SK-N-SH (cell line): ENCODE results near the gene TFCP2. TPM values are rescaled to one million over a fixed set of nuclear protein-coding genes. Genes with fewer than 3 reads are reported as not detected.

Experiments
- CTCF ChIA-PET: fragments of 300-600, 350-600 bp; formaldehyde crosslinking; extraction: SDS; loops from one replicate; lab custom pipeline; 2021; lab: Yijun Ruan, JAX
- POLR2A ChIA-PET: fragments of 350-600 bp; sonication (Branson Sonifier 250); formaldehyde crosslinking; extraction: SDS; loops from one replicate; lab custom pipeline; 2020; ENCODE audit warnings: antibody characterized with exemption, inconsistent platforms; lab: Yijun Ruan, JAX
- DNase-seq: peaks from one replicate; pipeline ENCODE4 v3.0.0; 2012
- H2AFZ ChIP-seq: fragments of 200-600 bp; sonication (generic); 2 replicates; pipeline ENCODE4 v1.8.1; 2016; ENCODE audit warnings: antibody characterized with exemption, mild to moderate bottlenecking, low read depth
- H3F3A ChIP-seq: fragments of 200-600 bp; sonication (generic); replicated peaks from 2 replicates; pipeline ENCODE3; 2016; ENCODE audit warnings: antibody characterized with exemption, mild to moderate bottlenecking; ENCODE audit not compliant: insufficient read depth
- H3K27ac ChIP-seq, 2 experiments: fragments of 200-500 bp in 1 of 2; fragments of 200-600 bp in 1 of 2; sonication (Bioruptor generic) in 1 of 2; sonication (generic), shearing (Covaris generic) in 1 of 2; 2 replicates each; pipeline versions ENCODE4 v1.5.1 to v1.6.1; 2014 to 2016; ENCODE audit warnings: low read depth in 2 of 2, inconsistent platforms in 1 of 2, low read length in 1 of 2, mild to moderate bottlenecking in 1 of 2, mixed read lengths in 1 of 2
- H3K27me3 ChIP-seq: fragments of 200-600 bp; sonication (generic), shearing (Covaris generic); 2 replicates; pipeline ENCODE4 v1.6.1; 2016; ENCODE audit warnings: mixed run types; ENCODE audit not compliant: insufficient read depth
- H3K36me3 ChIP-seq, 2 experiments: fragments of 200-500 bp in 1 of 2; fragments of 200-600 bp in 1 of 2; sonication (Bioruptor generic) in 1 of 2; sonication (generic) in 1 of 2; replicated peaks in 1 of 2; 2 replicates each; pipeline versions ENCODE3 to v1.5.1; 2014 to 2016; ENCODE audit warnings: low read length in 1 of 2, mild to moderate bottlenecking in 1 of 2; ENCODE audit not compliant: insufficient read depth in 2 of 2, control insufficient read depth in 1 of 2
- H3K4me1 ChIP-seq, 2 experiments: fragments of 200-500 bp in 1 of 2; fragments of 200-600 bp in 1 of 2; sonication (Bioruptor generic) in 1 of 2; sonication (generic), shearing (Covaris generic) in 1 of 2; 2 replicates each; pipeline versions ENCODE4 v1.5.1 to v1.6.1; 2014 to 2016; ENCODE audit warnings: low read depth in 1 of 2, low read length in 1 of 2, mixed run types in 1 of 2; ENCODE audit not compliant: insufficient read depth in 2 of 2, control insufficient read depth in 1 of 2
- H3K4me2 ChIP-seq: fragments of 200-600 bp; sonication (generic), shearing (Covaris generic); 2 replicates; pipeline ENCODE4 v1.6.1; 2017; ENCODE audit warnings: mixed run types
- H3K4me3 ChIP-seq, 2 experiments: fragments of 200-500 bp in 1 of 2; fragments of 200-600 bp in 1 of 2; sonication (Bioruptor generic) in 1 of 2; sonication (generic), shearing (Covaris generic) in 1 of 2; 2 replicates each; pipeline versions ENCODE4 v1.5.1 to v1.8.1; 2014 to 2016; ENCODE audit warnings: low read depth in 2 of 2, inconsistent platforms in 1 of 2, low read length in 1 of 2, mild to moderate bottlenecking in 1 of 2, mixed read lengths in 1 of 2, moderate library complexity in 1 of 2
- H3K79me2 ChIP-seq: fragments of 200-600 bp; sonication (generic); 2 replicates; pipeline ENCODE4 v1.8.1; 2017; ENCODE audit warnings: mild to moderate bottlenecking; ENCODE audit not compliant: insufficient read depth
- H3K9ac ChIP-seq: fragments of 200-600 bp; sonication (generic); 2 replicates; pipeline ENCODE4 v1.6.1; 2017; ENCODE audit warnings: mixed run types
- H3K9me2 ChIP-seq: fragments of 200-600 bp; sonication (generic); 2 replicates; pipeline ENCODE4 v1.6.1; 2017; ENCODE audit warnings: mixed run types
- H3K9me3 ChIP-seq: fragments of 200-600 bp; sonication (generic); 2 replicates; pipeline ENCODE4 v1.6.1; 2017; ENCODE audit warnings: mixed run types, mild to moderate bottlenecking, moderate library complexity
- H4K20me1 ChIP-seq: fragments of 200-600 bp; sonication (generic); 2 replicates; pipeline ENCODE4 v1.6.1; 2017; ENCODE audit warnings: mild to moderate bottlenecking, mixed run types; ENCODE audit not compliant: insufficient read depth
- ELF1 ChIP-seq: IDR thresholded peaks from 2 replicates; pipeline ENCODE4 v1.4.0; 2012
- EP300 ChIP-seq, 2 experiments: IDR thresholded peaks; 2 replicates each; pipeline versions ENCODE4 v1.4.0 to v1.6.1; 2012; ENCODE audit warnings: borderline replicate concordance in 1 of 2, low read depth in 1 of 2, low read length in 1 of 2
- EZH2phosphoT487 ChIP-seq: fragments of 200-600 bp; sonication (generic); IDR thresholded peaks from 2 replicates; pipeline ENCODE4 v1.6.1; 2017; ENCODE audit warnings: low read depth, mixed run types, mild to moderate bottlenecking, antibody characterized with exemption, moderate library complexity, borderline replicate concordance
- FOSL2 ChIP-seq: IDR thresholded peaks from 2 replicates; pipeline ENCODE4 v1.4.0; 2012; ENCODE audit warnings: low read depth, mild to moderate bottlenecking, moderate library complexity, borderline replicate concordance
- FOXJ3 ChIP-seq: sonication (generic); formaldehyde crosslinking; IDR thresholded peaks from 2 replicates; pipeline ENCODE4 v1.5.1; 2020; ENCODE audit warnings: mild to moderate bottlenecking, missing genetic modification reagents
- FOXM1 ChIP-seq: IDR thresholded peaks from 2 replicates; pipeline ENCODE4 v1.4.0; 2012; ENCODE audit warnings: low read depth, mild to moderate bottlenecking
- GABPA ChIP-seq: IDR thresholded peaks from 2 replicates; pipeline ENCODE4 v1.4.0; 2012; ENCODE audit warnings: low read depth, mild to moderate bottlenecking
- GATA2 ChIP-seq: sonication (generic); formaldehyde crosslinking; IDR thresholded peaks from 2 replicates; pipeline ENCODE4 v1.5.0; 2020; ENCODE audit warnings: mild to moderate bottlenecking, missing genetic modification reagents
- JUND ChIP-seq: IDR thresholded peaks from 2 replicates; pipeline ENCODE4 v1.4.0; 2012
- MEF2A ChIP-seq: IDR thresholded peaks from 2 replicates; pipeline ENCODE4 v1.4.0; 2012; ENCODE audit warnings: low read depth, borderline replicate concordance
- MXI1 ChIP-seq: IDR thresholded peaks from 2 replicates; pipeline ENCODE4 v1.6.1; 2012; ENCODE audit warnings: mild to moderate bottlenecking, low read depth, low read length, improper control_type of control experiment
- NRF1 ChIP-seq: IDR thresholded peaks from 2 replicates; pipeline ENCODE4 v1.6.1; 2012; ENCODE audit warnings: low read depth, mild to moderate bottlenecking, low read length
- POLR2AphosphoS5 ChIP-seq: IDR thresholded peaks from 2 replicates; pipeline ENCODE4 v1.6.1; 2012; ENCODE audit warnings: low read depth, low read length
- RCOR1 ChIP-seq: fragments of 150-350 bp; IDR thresholded peaks from 2 replicates; pipeline ENCODE4 v1.6.1; 2017; ENCODE audit warnings: antibody characterized with exemption, low read length
- RFX5 ChIP-seq: IDR thresholded peaks from 2 replicates; pipeline ENCODE4 v1.6.1; 2012; ENCODE audit warnings: mild to moderate bottlenecking, improper control_type of control experiment, low read length
- RXRA ChIP-seq: IDR thresholded peaks from 2 replicates; pipeline ENCODE4 v1.4.0; 2012; ENCODE audit warnings: low read depth, mild to moderate bottlenecking, borderline replicate concordance
- SIN3A ChIP-seq: IDR thresholded peaks from 2 replicates; pipeline ENCODE4 v1.6.1; 2012; ENCODE audit warnings: low read depth, mild to moderate bottlenecking, low read length, moderate library complexity, borderline replicate concordance
- SMC3 ChIP-seq: IDR thresholded peaks from 2 replicates; pipeline ENCODE4 v1.6.1; 2012; ENCODE audit warnings: low read depth, low read length, improper control_type of control experiment
- TCF12 ChIP-seq: IDR thresholded peaks from 2 replicates; pipeline ENCODE4 v1.4.0; 2012
- TEAD4 ChIP-seq: IDR thresholded peaks from 2 replicates; pipeline ENCODE4 v1.4.0; 2012; ENCODE audit warnings: mild to moderate bottlenecking, borderline replicate concordance; ENCODE audit not compliant: insufficient read depth
- YY1 ChIP-seq: IDR thresholded peaks from 2 replicates; pipeline ENCODE4 v1.4.0; 2012; ENCODE audit warnings: low read depth, mild to moderate bottlenecking
- WGBS: methylation state at CpG from one replicate; pipeline ENCODE4 v1.1.6; 2017; ENCODE audit warnings: low lambda C conversion rate; 5-methylcytosine and 5-hydroxymethylcytosine counted together
- polyA plus RNA-seq, 3 experiments: library from polyadenylated mRNA; depleted of rRNA; stranded (reverse); fragments of >200 nt; gene quantifications; 2 replicates each; pipeline ENCODE4 v1.2.3, GENCODE V29; 2012
- TF ChIP-seq, protein P1 (sequence below): IDR thresholded peaks from 2 replicates; pipeline ENCODE4 v1.4.0; 2012; ENCODE audit warnings: low read depth, borderline replicate concordance
- TF ChIP-seq, protein P2 (sequence below): fragments of 150-350 bp; IDR thresholded peaks from 2 replicates; pipeline ENCODE4 v1.6.1; 2017; ENCODE audit warnings: antibody characterized with exemption, low read length, low read depth, borderline replicate concordance
- TF ChIP-seq, protein P3 (sequence below): IDR thresholded peaks from 2 replicates; pipeline ENCODE4 v1.6.1; 2012; ENCODE audit warnings: mild to moderate bottlenecking, low read depth, low read length, moderate library complexity

The TFCP2 gene, protein sequence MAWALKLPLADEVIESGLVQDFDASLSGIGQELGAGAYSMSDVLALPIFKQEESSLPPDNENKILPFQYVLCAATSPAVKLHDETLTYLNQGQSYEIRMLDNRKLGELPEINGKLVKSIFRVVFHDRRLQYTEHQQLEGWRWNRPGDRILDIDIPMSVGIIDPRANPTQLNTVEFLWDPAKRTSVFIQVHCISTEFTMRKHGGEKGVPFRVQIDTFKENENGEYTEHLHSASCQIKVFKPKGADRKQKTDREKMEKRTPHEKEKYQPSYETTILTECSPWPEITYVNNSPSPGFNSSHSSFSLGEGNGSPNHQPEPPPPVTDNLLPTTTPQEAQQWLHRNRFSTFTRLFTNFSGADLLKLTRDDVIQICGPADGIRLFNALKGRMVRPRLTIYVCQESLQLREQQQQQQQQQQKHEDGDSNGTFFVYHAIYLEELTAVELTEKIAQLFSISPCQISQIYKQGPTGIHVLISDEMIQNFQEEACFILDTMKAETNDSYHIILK
- polyA plus RNA-seq (2012; rRNA removed): 18.1 and 19.3 TPM in 2 replicates
- 25.3 and 26.3 TPM in 2 replicates for polyA plus RNA-seq (2012; cell fraction: cytosol; rRNA removed)
- 11.6 and 16.9 TPM in 2 replicates for polyA plus RNA-seq (2012; cell fraction: nucleus; rRNA removed)

DNA sequence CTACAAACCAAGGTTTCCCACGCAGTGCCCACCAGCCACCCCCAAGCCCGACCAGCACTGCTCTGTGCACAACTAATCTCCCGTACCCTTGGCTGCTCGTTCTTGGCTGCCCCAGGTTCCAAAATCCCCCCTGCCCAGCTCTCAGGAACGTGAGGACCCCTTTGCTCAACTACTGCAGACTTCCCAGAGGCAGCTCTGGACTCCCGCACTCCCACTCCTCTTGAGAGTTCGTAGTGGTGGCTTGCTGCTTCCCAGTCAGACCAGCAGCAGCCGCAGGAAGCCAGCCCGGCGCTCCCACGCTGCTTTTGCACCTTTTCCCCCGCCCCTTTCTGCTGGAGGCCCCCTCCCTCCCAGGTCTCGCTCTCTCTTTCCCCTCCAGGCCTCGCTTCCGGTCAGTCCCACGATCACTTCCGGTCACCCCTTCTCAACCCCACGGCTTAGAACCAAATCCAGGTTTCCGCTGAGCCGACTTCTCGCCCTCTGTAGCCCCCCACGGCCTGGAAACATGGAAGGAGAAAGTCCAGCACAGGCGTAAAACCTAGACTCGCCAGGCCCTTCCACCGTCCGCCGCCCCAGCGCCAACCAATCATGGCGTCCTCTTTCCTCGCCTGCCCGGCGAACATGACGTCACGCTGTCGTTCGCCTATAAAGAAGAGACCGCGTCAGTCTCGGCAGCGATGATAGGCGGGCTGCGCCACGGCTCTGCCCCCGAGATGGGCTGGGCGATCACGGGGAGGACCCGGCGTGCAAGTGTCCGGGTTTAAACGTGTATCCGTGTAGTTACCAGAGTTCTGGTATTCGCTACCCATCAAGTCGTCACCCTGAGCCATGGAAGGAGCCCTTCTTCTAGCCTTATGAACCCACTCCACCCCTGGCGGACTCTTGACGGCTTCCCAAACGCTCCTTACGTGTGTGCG lies at the start of gene TFCP2:
TFCP2 (minus strand) TSS at position 621 of the 917 bp plus-strand sequence. CDS start 713 bp downstream, outside the sequence.
- POLR2A ChIA-PET: interaction anchor here (1.4 kb wide), 1 partner anchor 45 kb away, joined by 5 read pairs; the partner anchor contains the start of gene POU6F1
- Histone ChIP-seq H2AFZ (peak within 1 kb of the TSS; percentile 100), H3K4me1 (no peaks in the 10 kb centered on the region), H3K4me2 (peak within 1 kb of the TSS; percentile 92), H3K9me2 (no peaks in the 10 kb centered on the region), H3K4me3 (peak within 1 kb of the TSS; percentile 73 to 97), H3K27ac (peak within 1 kb of the TSS; percentile 99), H3K9me3 (no peaks in the 10 kb centered on the region), H4K20me1 (no peaks in the 10 kb centered on the region), H3K79me2 (peaks cover 47% of the 10 kb centered on the region), H3K27me3 (no peaks in the 10 kb centered on the region), H3K9ac (peak within 1 kb of the TSS; percentile 87), H3K36me3 (no peaks in the 10 kb centered on the region), H3F3A (peaks cover 14% of the 10 kb centered on the region)
- CTCF ChIA-PET: interaction anchor here (0.9 kb wide), 1 partner anchor 80 kb away, joined by 3 read pairs; no protein-coding TSS in a partner anchor
- WGBS: 2% methylated on average over 51 of the region's 58 CpGs
- peak; percentile 93 for DNase-seq
- TF ChIP-seq, protein P1, sequence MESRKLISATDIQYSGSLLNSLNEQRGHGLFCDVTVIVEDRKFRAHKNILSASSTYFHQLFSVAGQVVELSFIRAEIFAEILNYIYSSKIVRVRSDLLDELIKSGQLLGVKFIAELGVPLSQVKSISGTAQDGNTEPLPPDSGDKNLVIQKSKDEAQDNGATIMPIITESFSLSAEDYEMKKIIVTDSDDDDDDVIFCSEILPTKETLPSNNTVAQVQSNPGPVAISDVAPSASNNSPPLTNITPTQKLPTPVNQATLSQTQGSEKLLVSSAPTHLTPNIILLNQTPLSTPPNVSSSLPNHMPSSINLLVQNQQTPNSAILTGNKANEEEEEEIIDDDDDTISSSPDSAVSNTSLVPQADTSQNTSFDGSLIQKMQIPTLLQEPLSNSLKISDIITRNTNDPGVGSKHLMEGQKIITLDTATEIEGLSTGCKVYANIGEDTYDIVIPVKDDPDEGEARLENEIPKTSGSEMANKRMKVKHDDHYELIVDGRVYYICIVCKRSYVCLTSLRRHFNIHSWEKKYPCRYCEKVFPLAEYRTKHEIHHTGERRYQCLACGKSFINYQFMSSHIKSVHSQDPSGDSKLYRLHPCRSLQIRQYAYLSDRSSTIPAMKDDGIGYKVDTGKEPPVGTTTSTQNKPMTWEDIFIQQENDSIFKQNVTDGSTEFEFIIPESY: no peak
- peak; percentile 88 for TF ChIP-seq YY1
- TF ChIP-seq GABPA: peak; percentile 93
- peak; percentile 57 for TF ChIP-seq ELF1
- TF ChIP-seq RCOR1: 0 out of 2 replicates have a peak, but pooled peaks have one; percentile 2
- peak; percentile 98 for TF ChIP-seq RFX5
- TF ChIP-seq, protein P2, sequence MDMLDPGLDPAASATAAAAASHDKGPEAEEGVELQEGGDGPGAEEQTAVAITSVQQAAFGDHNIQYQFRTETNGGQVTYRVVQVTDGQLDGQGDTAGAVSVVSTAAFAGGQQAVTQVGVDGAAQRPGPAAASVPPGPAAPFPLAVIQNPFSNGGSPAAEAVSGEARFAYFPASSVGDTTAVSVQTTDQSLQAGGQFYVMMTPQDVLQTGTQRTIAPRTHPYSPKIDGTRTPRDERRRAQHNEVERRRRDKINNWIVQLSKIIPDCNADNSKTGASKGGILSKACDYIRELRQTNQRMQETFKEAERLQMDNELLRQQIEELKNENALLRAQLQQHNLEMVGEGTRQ: no peak; the same call in 1 of the 2 replicates
- TF ChIP-seq JUND: no peak
- TF ChIP-seq MXI1: peak; percentile 88
- TF ChIP-seq, protein P3, sequence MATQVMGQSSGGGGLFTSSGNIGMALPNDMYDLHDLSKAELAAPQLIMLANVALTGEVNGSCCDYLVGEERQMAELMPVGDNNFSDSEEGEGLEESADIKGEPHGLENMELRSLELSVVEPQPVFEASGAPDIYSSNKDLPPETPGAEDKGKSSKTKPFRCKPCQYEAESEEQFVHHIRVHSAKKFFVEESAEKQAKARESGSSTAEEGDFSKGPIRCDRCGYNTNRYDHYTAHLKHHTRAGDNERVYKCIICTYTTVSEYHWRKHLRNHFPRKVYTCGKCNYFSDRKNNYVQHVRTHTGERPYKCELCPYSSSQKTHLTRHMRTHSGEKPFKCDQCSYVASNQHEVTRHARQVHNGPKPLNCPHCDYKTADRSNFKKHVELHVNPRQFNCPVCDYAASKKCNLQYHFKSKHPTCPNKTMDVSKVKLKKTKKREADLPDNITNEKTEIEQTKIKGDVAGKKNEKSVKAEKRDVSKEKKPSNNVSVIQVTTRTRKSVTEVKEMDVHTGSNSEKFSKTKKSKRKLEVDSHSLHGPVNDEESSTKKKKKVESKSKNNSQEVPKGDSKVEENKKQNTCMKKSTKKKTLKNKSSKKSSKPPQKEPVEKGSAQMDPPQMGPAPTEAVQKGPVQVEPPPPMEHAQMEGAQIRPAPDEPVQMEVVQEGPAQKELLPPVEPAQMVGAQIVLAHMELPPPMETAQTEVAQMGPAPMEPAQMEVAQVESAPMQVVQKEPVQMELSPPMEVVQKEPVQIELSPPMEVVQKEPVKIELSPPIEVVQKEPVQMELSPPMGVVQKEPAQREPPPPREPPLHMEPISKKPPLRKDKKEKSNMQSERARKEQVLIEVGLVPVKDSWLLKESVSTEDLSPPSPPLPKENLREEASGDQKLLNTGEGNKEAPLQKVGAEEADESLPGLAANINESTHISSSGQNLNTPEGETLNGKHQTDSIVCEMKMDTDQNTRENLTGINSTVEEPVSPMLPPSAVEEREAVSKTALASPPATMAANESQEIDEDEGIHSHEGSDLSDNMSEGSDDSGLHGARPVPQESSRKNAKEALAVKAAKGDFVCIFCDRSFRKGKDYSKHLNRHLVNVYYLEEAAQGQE: peak; percentile 55
- no peak for TF ChIP-seq FOXJ3 (CRISPR knock-in tag)
- TF ChIP-seq MEF2A: no peak
- peak; percentile 29; the same call in 1 of the 2 replicates for TF ChIP-seq SMC3
- no peak for TF ChIP-seq FOSL2
- TF ChIP-seq FOXM1: no peak
- peak; percentile 67; the same call in 1 of the 2 replicates for TF ChIP-seq SIN3A
- no peak for TF ChIP-seq TEAD4
- no peak for TF ChIP-seq RXRA
- peak; percentile 91 for TF ChIP-seq POLR2AphosphoS5
- no peak; a peak in 1 of 4 replicates for TF ChIP-seq EP300 (IDR thresholded peaks at IDR 0.05; ENCODE audit: borderline replicate concordance in 1 of 2, low read depth in 1 of 2, low read length in 1 of 2)
- TF ChIP-seq GATA2 (CRISPR knock-in tag): 0 out of 2 replicates have a peak, but pooled peaks have one; percentile 6
- no peak for TF ChIP-seq EZH2phosphoT487
- 0 out of 2 replicates have a peak, but pooled peaks have one; percentile 1 for TF ChIP-seq NRF1
- TF ChIP-seq TCF12: no peak
